Keratinocyte (primary cell): ENCODE results near the gene SIK3. TPM values are rescaled to one million over a fixed set of nuclear protein-coding genes. Genes with fewer than 3 reads are reported as not detected.

ENCODE experiments used
- DNase-seq: peaks from one replicate; pipeline ENCODE4 v3.0.0-alpha.2; 2011; ENCODE audit warnings: low read depth, missing footprints, low spot score
- FAIRE-seq: peaks from 2 replicates; lab custom pipeline; 2011; peaks lifted over from hg19 to GRCh38; lab: Jason Lieb, UNC
- H2AFZ ChIP-seq: 2 replicates; pipeline ENCODE4 v1.6.0; 2012; ENCODE audit warnings: low read length, control low read depth, inconsistent platforms; ENCODE audit not compliant: control insufficient read depth
- H3K27ac ChIP-seq: 2 replicates; pipeline ENCODE4 v1.5.1; 2011; ENCODE audit warnings: low read length; ENCODE audit not compliant: control insufficient read depth, insufficient read depth
- H3K27me3 ChIP-seq: 3 replicates; pipeline ENCODE4 v1.6.0; 2011; ENCODE audit warnings: low read length; ENCODE audit not compliant: control insufficient read depth, insufficient read depth; ENCODE audit errors: extremely low read depth
- H3K36me3 ChIP-seq, 2 experiments: 2 replicates in 1 of 2; 3 replicates in 1 of 2; pipeline ENCODE4 v1.5.1; 2011; ENCODE audit warnings: low read length in 2 of 2, mild to moderate bottlenecking in 1 of 2; ENCODE audit not compliant: control insufficient read depth in 2 of 2, insufficient read depth in 2 of 2; ENCODE audit errors: extremely low read depth in 1 of 2
- H3K4me1 ChIP-seq: 3 replicates; pipeline ENCODE4 v1.5.1; 2011; ENCODE audit warnings: low read length; ENCODE audit not compliant: control insufficient read depth, insufficient read depth; ENCODE audit errors: extremely low read depth
- H3K4me2 ChIP-seq: 3 replicates; pipeline ENCODE4 v1.6.0; 2011; ENCODE audit warnings: low read depth, low read length; ENCODE audit not compliant: control insufficient read depth, insufficient read depth; ENCODE audit errors: extremely low read depth
- H3K4me3 ChIP-seq, 3 experiments: fragments of 200-600 bp in 1 of 3; sonication (generic) in 1 of 3; 2 replicates in 2 of 3; 3 replicates in 1 of 3; pipeline ENCODE4 v1.5.1; 2011 to 2016; ENCODE audit warnings: low read length in 3 of 3, mild to moderate bottlenecking in 3 of 3, control low read depth in 2 of 3, inconsistent platforms in 1 of 3, low read depth in 1 of 3, mixed read lengths in 1 of 3, mixed run types in 1 of 3, moderate library complexity in 1 of 3; ENCODE audit not compliant: control insufficient read depth in 2 of 3, insufficient read depth in 2 of 3; ENCODE audit errors: extremely low read depth in 1 of 3
- H3K79me2 ChIP-seq: 2 replicates; pipeline ENCODE4 v1.6.0; 2012; ENCODE audit warnings: low read length; ENCODE audit not compliant: control insufficient read depth, insufficient read depth
- H3K9ac ChIP-seq: 3 replicates; pipeline ENCODE4 v1.6.0; 2011; ENCODE audit warnings: low read length; ENCODE audit not compliant: control insufficient read depth, insufficient read depth; ENCODE audit errors: extremely low read depth
- H3K9me1 ChIP-seq: 3 replicates; pipeline ENCODE4 v1.6.0; 2011; ENCODE audit warnings: low read length; ENCODE audit not compliant: control insufficient read depth, insufficient read depth; ENCODE audit errors: extremely low read depth
- H3K9me3 ChIP-seq: 2 replicates; pipeline ENCODE4 v1.5.1; 2012; ENCODE audit warnings: low read depth, low read length; ENCODE audit not compliant: control insufficient read depth
- H4K20me1 ChIP-seq: 3 replicates; pipeline ENCODE4 v1.6.0; 2011; ENCODE audit warnings: low read length; ENCODE audit not compliant: control insufficient read depth, insufficient read depth; ENCODE audit errors: extremely low read depth
- CTCF ChIP-seq, 3 experiments: IDR thresholded peaks in 1 of 3; conservative IDR thresholded peaks in 1 of 3; optimal IDR thresholded peaks in 1 of 3; 2 replicates in 2 of 3; 3 replicates in 1 of 3; pipeline versions ENCODE3 to v1.5.1; 2011; ENCODE audit warnings: low read length in 3 of 3, mild to moderate bottlenecking in 3 of 3, moderate library complexity in 2 of 3, control low read depth in 1 of 3, inconsistent platforms in 1 of 3; ENCODE audit not compliant: insufficient read depth in 2 of 3; ENCODE audit errors: extremely low read depth in 1 of 3
- EZH2 ChIP-seq: IDR thresholded peaks from one replicate; pipeline ENCODE4 v1.6.1; 2012; ENCODE audit warnings: inconsistent platforms, mild to moderate bottlenecking, low read length, moderate library complexity
- dilution Hi-C: fragments of 300-500 bp; cut with MboI; formaldehyde crosslinking; loops from one replicate; pipeline ENCODE4 v1.7.0; 2020; ENCODE audit warnings: low sequenced_read_pairs; ENCODE audit not compliant: extremely low pct_ligation_motif_present
- polyA plus RNA-seq, 5 experiments: library from polyadenylated mRNA; depleted of rRNA in 3 of 5; stranded (reverse) in 3 of 5; stranded (forward) in 1 of 5; unstranded in 1 of 5; fragments of >200 nt; gene quantifications; 1 replicate in 1 of 5; 2 replicates in 3 of 5; 3 replicates in 1 of 5; pipeline versions ENCODE4 v1.2.1 to v1.2.3, GENCODE V29; 2011 to 2012; ENCODE audit warnings: missing spikeins in 2 of 5, low read depth in 1 of 5, low replicate concordance in 1 of 5

Gene SIK3
- polyA plus RNA-seq, 1 donor (not counting 4 experiments of a cell fraction or from before 2014, with no cell fraction given): 8.2 TPM

GRCh38 chr11:116838321-116839084 is 259.7 kb downstream of the SIK3 start:
- Histone ChIP-seq H3K79me2 (no peaks in the 10 kb centered on the region), H3K27me3 (no peaks in the 10 kb centered on the region), H4K20me1 (no peaks in the 10 kb centered on the region), H3K4me2 (no peak overlapping the region), H3K4me1 (peaks cover 4% of the 10 kb centered on the region), H3K9me3 (no peaks in the 10 kb centered on the region), H3K9me1 (no peaks in the 10 kb centered on the region), H3K9ac (no peak overlapping the region), H3K4me3 (no peak overlapping the region), H2AFZ (no peak overlapping the region), H3K27ac (no peak overlapping the region), H3K36me3 (peaks cover 0 to 2% of the 10 kb centered on the region in 2 experiments)
- no peak for FAIRE-seq
- no peak for TF ChIP-seq CTCF (optimal IDR thresholded peaks at IDR 0.05 in 1 of 3, IDR thresholded peaks at IDR 0.05 in 1 of 3, conservative IDR thresholded peaks at IDR 0.05 in 1 of 3; ENCODE audit: extremely low read depth in 1 of 3, insufficient read depth in 2 of 3, low read length in 3 of 3)
- TF ChIP-seq EZH2: no peak
- no peak for DNase-seq
- dilution Hi-C loops: no loop called here

- no peaks in the 10 kb centered on the region for H3K79me2 ChIP-seq
- H4K20me1 ChIP-seq: no peaks in the 10 kb centered on the region
- no peaks in the 10 kb centered on the region for H3K9me3 ChIP-seq
- no peak for FAIRE-seq
- TF ChIP-seq EZH2 (no peak), CTCF (optimal IDR thresholded peaks at IDR 0.05 in 1 of 3, IDR thresholded peaks at IDR 0.05 in 1 of 3, conservative IDR thresholded peaks at IDR 0.05 in 1 of 3; ENCODE audit: extremely low read depth in 1 of 3, insufficient read depth in 2 of 3, low read length in 3 of 3) (no peak)
- dilution Hi-C loops: no loop called here
- H3K36me3 ChIP-seq: no peaks in the 10 kb centered on the region
- H2AFZ ChIP-seq: no peak within 1 kb of the TSS
- H3K27me3 ChIP-seq: no peaks in the 10 kb centered on the region
- H3K4me1 ChIP-seq: peaks cover 4% of the 10 kb centered on the region
- H3K9ac ChIP-seq: no peak within 1 kb of the TSS
- no peak for DNase-seq
- no peak within 1 kb of the TSS for H3K4me3 ChIP-seq
- no peak within 1 kb of the TSS for H3K27ac ChIP-seq
- no peak within 1 kb of the TSS for H3K4me2 ChIP-seq
- H3K9me1 ChIP-seq: no peaks in the 10 kb centered on the region
These were observed 260.8 kb downstream of the SIK3 start, which contains the start of gene APOA1 for GRCh38 chr11:116837231-116838091. TSS of gene APOA1 (minus strand) at chr11:116837622. CDS start at chr11:116837387, 235 bp downstream.
